Hematopoietic multipotent progenitor cell treated with erythropoietin and hydrocortisone succinate and interleukin-3 and kit ligand, for 6 days (in vitro differentiated cells): ENCODE measurements around the gene SP1.
"Not testable (repeated sequence)": the region's sequence is repeated elsewhere in the genome, so short reads cannot be mapped to it uniquely, and the experiment has no call there.

Experiments
- DNase-seq: peaks from one replicate; pipeline ENCODE4 v3.0.0-alpha.2; 2015

The SP1 gene

DNA sequence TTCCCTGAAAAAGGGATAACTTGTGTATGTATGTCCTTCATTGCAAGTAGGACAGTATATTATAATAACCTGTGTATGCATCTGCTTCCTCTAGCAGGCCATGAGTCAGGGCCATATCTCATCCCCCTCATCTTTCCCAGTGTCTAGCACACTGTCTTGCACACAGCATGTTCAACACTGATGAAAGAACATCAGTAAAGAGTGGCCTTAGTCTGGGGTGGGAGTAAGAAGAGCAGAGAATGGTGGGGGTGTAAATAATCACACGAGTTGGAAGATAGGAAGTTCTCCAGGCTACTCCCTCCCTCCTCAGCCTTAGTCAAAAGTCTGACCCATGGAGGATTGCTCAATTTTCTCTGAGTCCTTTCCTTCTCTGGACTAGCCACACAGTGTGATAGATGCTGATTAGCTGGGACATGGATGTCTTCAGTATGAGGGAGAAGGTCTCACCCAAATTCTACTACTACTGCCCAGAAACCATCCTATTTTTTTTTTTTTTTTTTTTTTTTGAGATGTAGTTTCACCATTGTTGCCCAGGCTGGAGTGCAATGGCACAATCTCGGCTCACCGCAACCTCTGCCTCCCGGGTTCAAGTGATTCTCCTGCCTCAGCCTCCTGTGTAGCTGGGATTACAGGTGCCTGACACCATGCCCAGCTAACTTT is 14.6 kb upstream of the SP1 start:
- DNase-seq = peak; percentile 65

GRCh38 chr12:53373554-53374133 is 6.3 kb upstream of the SP1 start:
- DNase-seq = not testable (repeated sequence)

- not testable (repeated sequence) for DNase-seq
Observed at GRCh38 chr12:53374277-53374676, 5.7 kb upstream of the SP1 start.

DNA sequence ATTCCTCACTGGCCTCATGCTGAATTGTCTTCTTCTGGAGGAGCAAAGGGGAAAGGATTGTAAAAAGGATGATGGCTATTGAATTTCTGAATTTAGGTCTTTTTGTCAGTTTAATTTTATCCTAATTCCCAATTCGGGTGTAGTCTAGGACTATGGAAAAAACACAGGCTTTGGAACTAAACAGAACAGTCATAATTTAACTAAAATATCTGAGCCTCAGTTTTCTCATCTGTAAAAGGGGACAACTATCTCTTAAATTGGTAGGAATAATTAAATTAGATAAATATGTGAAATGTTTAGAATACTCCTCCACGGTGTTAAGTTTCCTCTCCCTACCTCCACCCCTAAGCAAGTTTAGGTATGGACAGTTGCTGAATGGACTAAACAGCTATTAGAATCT is 3.2 kb upstream of the SP1 start:
- no peak for DNase-seq

DNA sequence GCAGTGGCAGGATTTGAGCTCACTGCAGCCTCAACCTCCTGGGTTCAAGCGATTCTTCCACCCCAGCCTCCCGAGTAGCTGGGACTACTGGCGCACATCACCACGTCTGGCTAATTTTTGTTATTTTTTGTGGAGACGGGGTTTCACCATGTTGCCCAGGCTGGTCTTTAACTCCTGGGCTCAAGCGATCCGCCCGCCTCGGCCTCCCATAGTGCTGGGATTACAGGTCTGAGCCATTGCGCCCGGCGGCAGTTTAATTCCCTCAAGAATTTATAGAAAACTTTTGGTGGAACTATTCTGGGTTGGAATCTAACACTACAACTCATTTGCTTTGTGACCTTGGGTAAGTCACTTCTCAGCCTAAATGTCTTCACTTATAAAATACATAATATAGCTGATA is 1.8 kb upstream of the SP1 start:
- no peak for DNase-seq

- peak; percentile 57 for DNase-seq
Observed at GRCh38 chr12:53378724-53379388, 1.1 kb upstream of the SP1 start.

GRCh38 chr12:53379389-53380103 is 430 bp upstream of the SP1 start:
- peak; percentile 100 for DNase-seq

- DNase-seq = peak; percentile 44
Observed at GRCh38 chr12:53380794-53381730, 1.1 kb downstream of the SP1 start.

DNA sequence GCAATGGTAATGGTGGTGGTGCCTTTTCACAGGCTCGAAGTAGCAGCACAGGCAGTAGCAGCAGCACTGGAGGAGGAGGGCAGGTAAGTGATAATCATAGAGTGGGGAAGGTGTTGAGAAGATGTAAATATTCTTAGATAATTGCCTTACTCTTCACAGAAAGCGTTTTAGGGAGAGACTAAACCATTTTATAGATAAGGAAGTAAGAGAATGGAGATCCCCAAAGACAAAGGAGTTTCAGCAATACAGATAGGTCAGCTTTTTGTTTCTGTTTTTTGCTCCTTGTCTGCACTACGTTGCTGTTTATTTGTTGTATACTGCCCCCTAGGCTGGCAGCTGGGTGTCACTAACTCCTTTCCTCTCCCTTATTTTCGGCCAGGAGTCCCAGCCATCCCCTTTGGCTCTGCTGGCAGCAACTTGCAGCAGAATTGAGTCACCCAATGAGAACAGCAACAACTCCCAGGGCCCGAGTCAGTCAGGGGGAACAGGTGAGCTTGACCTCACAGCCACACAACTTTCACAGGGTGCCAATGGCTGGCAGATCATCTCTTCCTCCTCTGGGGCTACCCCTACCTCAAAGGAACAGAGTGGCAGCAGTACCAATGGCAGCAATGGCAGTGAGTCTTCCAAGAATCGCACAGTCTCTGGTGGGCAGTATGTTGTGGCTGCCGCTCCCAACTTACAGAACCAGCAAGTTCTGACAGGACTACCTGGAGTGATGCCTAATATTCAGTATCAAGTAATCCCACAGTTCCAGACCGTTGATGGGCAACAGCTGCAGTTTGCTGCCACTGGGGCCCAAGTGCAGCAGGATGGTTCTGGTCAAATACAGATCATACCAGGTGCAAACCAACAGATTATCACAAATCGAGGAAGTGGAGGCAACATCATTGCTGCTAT is 2.0 kb downstream of the SP1 start:
- peak; percentile 87 for DNase-seq

DNA sequence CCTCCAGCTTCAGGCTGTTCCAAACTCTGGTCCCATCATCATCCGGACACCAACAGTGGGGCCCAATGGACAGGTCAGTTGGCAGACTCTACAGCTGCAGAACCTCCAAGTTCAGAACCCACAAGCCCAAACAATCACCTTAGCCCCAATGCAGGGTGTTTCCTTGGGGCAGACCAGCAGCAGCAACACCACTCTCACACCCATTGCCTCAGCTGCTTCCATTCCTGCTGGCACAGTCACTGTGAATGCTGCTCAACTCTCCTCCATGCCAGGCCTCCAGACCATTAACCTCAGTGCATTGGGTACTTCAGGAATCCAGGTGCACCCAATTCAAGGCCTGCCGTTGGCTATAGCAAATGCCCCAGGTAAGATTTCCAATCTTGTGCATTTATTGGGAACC is 3.3 kb downstream of the SP1 start:
- DNase-seq = no peak

- not testable (repeated sequence) for DNase-seq
Observed at GRCh38 chr12:53386381-53386780, 6.4 kb downstream of the SP1 start.

- no peak for DNase-seq
Observed at GRCh38 chr12:53388932-53389331, 9.0 kb downstream of the SP1 start.

DNA sequence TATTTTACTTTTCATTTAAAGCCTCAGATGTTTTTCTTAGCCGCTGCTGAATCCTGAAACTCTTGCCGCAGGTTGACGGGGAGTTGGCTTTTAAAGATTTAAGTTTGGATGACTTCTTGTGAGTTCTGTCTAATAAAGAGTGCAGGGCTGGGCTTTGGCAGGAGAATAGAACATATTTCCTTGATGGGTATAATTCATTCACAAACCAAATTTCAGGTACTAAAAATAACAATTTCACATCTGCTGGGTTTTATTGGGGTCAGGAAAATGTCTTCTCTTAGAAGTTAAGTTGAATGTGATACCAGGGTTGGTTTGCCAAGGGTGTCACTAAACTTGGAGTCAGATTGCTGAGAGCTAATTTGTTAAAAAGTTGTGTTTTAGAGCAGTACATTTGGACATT is 9.7 kb downstream of the SP1 start:
- DNase-seq = no peak

DNA sequence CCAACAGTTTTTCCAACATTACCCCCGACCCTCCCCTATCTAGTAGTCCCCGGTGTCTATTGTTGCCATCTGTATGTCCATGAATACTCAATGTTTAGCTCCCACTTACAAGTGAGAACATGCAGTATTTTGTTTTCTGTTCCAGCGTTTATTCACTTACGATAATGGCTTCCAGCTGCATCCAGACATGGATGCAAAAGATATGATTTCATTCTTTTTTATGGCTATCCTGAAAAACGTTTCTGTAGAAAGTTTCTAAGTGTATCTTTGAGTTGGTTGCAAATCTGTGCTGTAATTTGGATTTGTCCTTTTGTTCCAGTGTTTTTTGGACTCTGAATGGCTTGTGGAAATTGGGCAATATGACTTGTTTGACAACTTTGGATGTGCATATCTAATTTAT is 11.7 kb downstream of the SP1 start:
- no peak for DNase-seq

DNA sequence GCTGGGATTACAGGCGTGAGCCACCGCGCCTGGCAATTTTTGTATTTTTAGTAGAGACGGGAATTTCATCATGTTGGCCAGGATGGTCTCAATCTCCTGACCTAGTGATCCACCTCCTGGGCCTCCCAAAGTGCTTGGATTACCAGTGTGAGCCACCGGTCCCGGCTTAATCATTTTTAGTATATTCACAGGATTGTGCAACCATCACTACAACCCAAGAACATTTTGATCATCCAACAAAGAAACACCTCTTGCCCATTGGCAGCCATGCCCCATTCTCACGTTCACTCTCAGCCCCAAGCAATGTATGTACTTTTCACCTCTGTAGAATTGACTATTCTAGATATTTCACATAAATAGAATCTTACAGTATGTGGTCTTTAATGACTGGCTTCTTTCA is 19.9 kb downstream of the SP1 start:
- no peak for DNase-seq

DNA sequence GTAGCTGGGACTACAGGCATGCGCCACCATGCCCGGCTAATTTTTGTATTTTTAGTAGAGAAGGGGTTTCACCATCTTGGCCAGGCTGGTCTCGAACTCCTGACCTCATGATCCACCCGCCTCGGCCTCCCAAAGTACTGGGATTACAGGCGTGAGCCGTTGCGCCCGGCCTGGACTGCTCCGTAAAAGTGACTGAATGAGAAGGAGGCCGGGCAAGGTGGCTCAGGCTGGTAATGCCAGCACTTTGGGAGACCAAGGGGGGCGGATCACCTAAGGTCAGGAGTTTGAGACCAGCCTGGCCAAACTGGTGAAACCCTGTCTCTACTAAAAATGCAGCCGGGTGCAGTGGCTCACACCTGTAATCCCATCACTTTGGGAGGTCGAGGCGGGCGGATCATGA is 22.4 kb downstream of the SP1 start:
- not testable (repeated sequence) for DNase-seq

GRCh38 chr12:53402871-53403270 is 22.9 kb downstream of the SP1 start:
- no peak for DNase-seq

GRCh38 chr12:53410951-53411350 is 31.0 kb downstream of the SP1 start:
- no peak for DNase-seq

DNA sequence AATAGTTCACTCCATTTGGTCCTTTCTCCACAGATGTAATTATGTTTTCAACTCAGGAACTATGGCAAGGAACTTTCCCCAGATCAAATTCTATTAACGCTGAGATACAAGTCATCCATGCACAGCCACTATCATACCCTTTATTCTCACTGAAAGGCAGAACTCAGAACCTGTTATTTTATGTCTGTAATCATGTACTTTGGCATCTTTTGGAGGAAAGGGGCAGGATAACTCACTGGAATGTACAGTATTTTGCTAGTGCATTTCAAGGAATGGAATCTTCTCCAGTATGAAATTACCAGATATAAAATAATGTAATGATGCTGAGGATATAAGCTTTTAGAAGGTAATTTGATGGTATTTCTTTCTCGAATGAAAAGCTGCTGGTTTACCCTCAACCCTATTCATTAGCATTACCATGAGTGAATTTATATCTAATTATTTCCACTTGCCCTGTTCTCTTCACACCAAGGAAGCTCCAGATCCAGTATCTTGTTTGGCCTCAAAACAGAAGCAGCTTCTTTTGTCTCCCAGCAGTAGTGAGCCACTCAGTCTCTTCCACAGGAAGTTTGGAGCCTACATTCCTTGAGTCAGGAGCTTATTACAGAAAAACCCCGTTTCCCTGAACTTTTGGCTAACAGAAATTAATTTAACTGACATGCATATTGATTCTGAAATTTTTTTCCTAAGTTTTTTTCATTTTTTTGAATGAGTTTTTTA is 33.7 kb downstream of the SP1 start:
- no peak for DNase-seq

DNA sequence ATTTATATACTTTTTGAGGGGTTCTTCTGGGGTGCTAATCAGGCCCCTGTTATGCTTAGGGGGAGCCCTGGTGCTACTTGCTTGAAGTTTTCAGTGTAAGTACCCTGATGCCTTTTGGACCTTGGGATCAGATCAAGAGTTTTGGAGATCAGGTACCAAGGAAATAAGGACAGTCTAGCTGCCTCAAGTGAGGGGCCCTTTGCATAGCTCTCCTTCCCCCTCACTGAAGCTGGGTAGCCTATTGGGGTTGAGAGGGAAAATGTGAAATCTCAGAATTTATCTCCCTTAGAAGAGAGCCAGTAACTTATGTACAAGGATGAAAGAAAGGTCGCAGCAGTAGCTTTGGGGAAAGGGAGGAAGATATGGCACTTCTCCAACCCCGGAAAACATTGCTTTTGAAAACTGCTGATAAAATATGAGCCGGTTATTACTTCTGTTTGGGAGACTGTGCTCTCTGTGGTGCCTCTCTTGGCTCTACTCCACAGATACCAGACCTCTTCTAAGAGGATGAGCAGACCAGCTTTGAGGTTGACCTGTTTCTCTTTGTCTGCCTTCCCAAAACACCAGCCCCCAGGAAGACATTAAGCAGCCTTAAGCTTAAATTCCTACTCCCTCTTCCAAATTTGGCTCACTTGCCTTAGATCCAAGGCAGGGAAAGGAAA is 34.9 kb downstream of the SP1 start:
- DNase-seq = peak; percentile 45
